ENCODE measurements around the gene NTNG2.
A peak's percentile ranks its signal among the peaks of the same experiment; 100 is the strongest.

NTNG2 gene

GRCh38 chr9:132230605-132231004 is 68.7 kb downstream of the NTNG2 start:
- no peaks in the 10 kb centered on the region for H3K9me3 ChIP-seq (ENCODE audit: control insufficient read depth, low read length)
- H3K27me3 ChIP-seq (replicated peaks; ENCODE audit: control insufficient read depth, insufficient read depth, low read length, poor library complexity, severe bottlenecking), result peaks cover 6% of the 10 kb centered on the region
- no peaks in the 10 kb centered on the region for H3K4me1 ChIP-seq (ENCODE audit: control insufficient read depth, insufficient read depth, low read length, poor library complexity, severe bottlenecking)
- no peak overlapping the region for H3K27ac ChIP-seq (ENCODE audit: insufficient read depth, low read length, poor library complexity, severe bottlenecking)
- no peak for DNase-seq
- H3K4me3 ChIP-seq (ENCODE audit: insufficient read depth, low read depth, low read length, poor library complexity, severe bottlenecking), result no peak overlapping the region
- H3K36me3 ChIP-seq (ENCODE audit: control insufficient read depth, insufficient read depth, low read length), result no peaks in the 10 kb centered on the region

- no peak for DNase-seq
- Histone ChIP-seq H3K4me3 (ENCODE audit: insufficient read depth, low read depth, low read length, poor library complexity, severe bottlenecking) (no peak overlapping the region), H3K36me3 (ENCODE audit: control insufficient read depth, insufficient read depth, low read length) (no peaks in the 10 kb centered on the region), H3K27ac (ENCODE audit: insufficient read depth, low read length, poor library complexity, severe bottlenecking) (no peak overlapping the region), H3K4me1 (ENCODE audit: control insufficient read depth, insufficient read depth, low read length, poor library complexity, severe bottlenecking) (no peaks in the 10 kb centered on the region), H3K9me3 (ENCODE audit: control insufficient read depth, low read length) (no peaks in the 10 kb centered on the region), H3K27me3 (replicated peaks; ENCODE audit: control insufficient read depth, insufficient read depth, low read length, poor library complexity, severe bottlenecking) (peaks cover 6% of the 10 kb centered on the region)
Observed at GRCh38 chr9:132231019-132231701, 69.3 kb downstream of the NTNG2 start.

GRCh38 chr9:132232522-132232921 is 70.7 kb downstream of the NTNG2 start:
- H3K27ac ChIP-seq (ENCODE audit: insufficient read depth, low read length, poor library complexity, severe bottlenecking), result no peak overlapping the region
- H3K27me3 ChIP-seq (replicated peaks; ENCODE audit: control insufficient read depth, insufficient read depth, low read length, poor library complexity, severe bottlenecking), result peaks cover 6% of the 10 kb centered on the region
- H3K36me3 ChIP-seq (ENCODE audit: control insufficient read depth, insufficient read depth, low read length), result no peaks in the 10 kb centered on the region
- H3K4me1 ChIP-seq (ENCODE audit: control insufficient read depth, insufficient read depth, low read length, poor library complexity, severe bottlenecking), result no peaks in the 10 kb centered on the region
- H3K9me3 ChIP-seq (ENCODE audit: control insufficient read depth, low read length), result no peaks in the 10 kb centered on the region
- H3K4me3 ChIP-seq (ENCODE audit: insufficient read depth, low read depth, low read length, poor library complexity, severe bottlenecking), result no peak overlapping the region
- no peak for DNase-seq

- H3K4me1 ChIP-seq (ENCODE audit: control insufficient read depth, insufficient read depth, low read length, poor library complexity, severe bottlenecking), result no peaks in the 10 kb centered on the region
Observed at GRCh38 chr9:132233138-132233537, 71.3 kb downstream of the NTNG2 start.

GRCh38 chr9:132234535-132234934 is 72.7 kb downstream of the NTNG2 start:
- no peak overlapping the region for H3K27ac ChIP-seq (ENCODE audit: insufficient read depth, low read length, poor library complexity, severe bottlenecking)
- H3K4me3 ChIP-seq (ENCODE audit: insufficient read depth, low read depth, low read length, poor library complexity, severe bottlenecking), result no peak overlapping the region
- DNase-seq, result no peak
- H3K4me1 ChIP-seq (ENCODE audit: control insufficient read depth, insufficient read depth, low read length, poor library complexity, severe bottlenecking), result no peaks in the 10 kb centered on the region
- H3K36me3 ChIP-seq (ENCODE audit: control insufficient read depth, insufficient read depth, low read length), result no peaks in the 10 kb centered on the region
- peaks cover 6% of the 10 kb centered on the region for H3K27me3 ChIP-seq (replicated peaks; ENCODE audit: control insufficient read depth, insufficient read depth, low read length, poor library complexity, severe bottlenecking)
- H3K9me3 ChIP-seq (ENCODE audit: control insufficient read depth, low read length), result no peaks in the 10 kb centered on the region

More at GRCh38 chr9:132233138-132233537, 71.3 kb downstream of the NTNG2 start:
- no peak for DNase-seq
- Histone ChIP-seq H3K27ac (ENCODE audit: insufficient read depth, low read length, poor library complexity, severe bottlenecking) (no peak overlapping the region), H3K4me3 (ENCODE audit: insufficient read depth, low read depth, low read length, poor library complexity, severe bottlenecking) (no peak overlapping the region), H3K9me3 (ENCODE audit: control insufficient read depth, low read length) (no peaks in the 10 kb centered on the region), H3K36me3 (ENCODE audit: control insufficient read depth, insufficient read depth, low read length) (no peaks in the 10 kb centered on the region), H3K27me3 (replicated peaks; ENCODE audit: control insufficient read depth, insufficient read depth, low read length, poor library complexity, severe bottlenecking) (peaks cover 6% of the 10 kb centered on the region)

- H3K4me3 ChIP-seq (ENCODE audit: insufficient read depth, low read depth, low read length, poor library complexity, severe bottlenecking), result no peak overlapping the region
Observed at GRCh38 chr9:132235125-132235524, 73.3 kb downstream of the NTNG2 start.

GRCh38 chr9:132235894-132236661 is 74.2 kb downstream of the NTNG2 start:
- peaks cover 6% of the 10 kb centered on the region for H3K4me1 ChIP-seq (ENCODE audit: control insufficient read depth, insufficient read depth, low read length, poor library complexity, severe bottlenecking)
- H3K27me3 ChIP-seq (replicated peaks; ENCODE audit: control insufficient read depth, insufficient read depth, low read length, poor library complexity, severe bottlenecking), result peaks cover 6% of the 10 kb centered on the region
- DNase-seq, result peak; percentile 50 to 65 (median 51)
- H3K36me3 ChIP-seq (ENCODE audit: control insufficient read depth, insufficient read depth, low read length), result no peaks in the 10 kb centered on the region
- no peak overlapping the region for H3K4me3 ChIP-seq (ENCODE audit: insufficient read depth, low read depth, low read length, poor library complexity, severe bottlenecking)
- no peaks in the 10 kb centered on the region for H3K9me3 ChIP-seq (ENCODE audit: control insufficient read depth, low read length)
- no peak overlapping the region for H3K27ac ChIP-seq (ENCODE audit: insufficient read depth, low read length, poor library complexity, severe bottlenecking)

More at GRCh38 chr9:132235125-132235524, 73.3 kb downstream of the NTNG2 start:
- Histone ChIP-seq H3K9me3 (ENCODE audit: control insufficient read depth, low read length) (no peaks in the 10 kb centered on the region), H3K27me3 (replicated peaks; ENCODE audit: control insufficient read depth, insufficient read depth, low read length, poor library complexity, severe bottlenecking) (peaks cover 6% of the 10 kb centered on the region), H3K36me3 (ENCODE audit: control insufficient read depth, insufficient read depth, low read length) (no peaks in the 10 kb centered on the region), H3K27ac (ENCODE audit: insufficient read depth, low read length, poor library complexity, severe bottlenecking) (no peak overlapping the region), H3K4me1 (ENCODE audit: control insufficient read depth, insufficient read depth, low read length, poor library complexity, severe bottlenecking) (no peaks in the 10 kb centered on the region)
- DNase-seq, result no peak

GRCh38 chr9:132236662-132237311 is 74.9 kb downstream of the NTNG2 start:
- Histone ChIP-seq H3K27me3 (replicated peaks; ENCODE audit: control insufficient read depth, insufficient read depth, low read length, poor library complexity, severe bottlenecking) (peaks cover 6% of the 10 kb centered on the region), H3K9me3 (ENCODE audit: control insufficient read depth, low read length) (no peaks in the 10 kb centered on the region), H3K36me3 (ENCODE audit: control insufficient read depth, insufficient read depth, low read length) (no peaks in the 10 kb centered on the region), H3K4me3 (ENCODE audit: insufficient read depth, low read depth, low read length, poor library complexity, severe bottlenecking) (no peak overlapping the region), H3K27ac (ENCODE audit: insufficient read depth, low read length, poor library complexity, severe bottlenecking) (no peak overlapping the region), H3K4me1 (ENCODE audit: control insufficient read depth, insufficient read depth, low read length, poor library complexity, severe bottlenecking) (peaks cover 6% of the 10 kb centered on the region)
- DNase-seq, result no peak

GRCh38 chr9:132237481-132237880 is 75.6 kb downstream of the NTNG2 start:
- H3K4me1 ChIP-seq (ENCODE audit: control insufficient read depth, insufficient read depth, low read length, poor library complexity, severe bottlenecking), result peaks cover 6% of the 10 kb centered on the region
- no peak for DNase-seq
- no peak overlapping the region for H3K4me3 ChIP-seq (ENCODE audit: insufficient read depth, low read depth, low read length, poor library complexity, severe bottlenecking)
- H3K27ac ChIP-seq (ENCODE audit: insufficient read depth, low read length, poor library complexity, severe bottlenecking), result no peak overlapping the region
- no peaks in the 10 kb centered on the region for H3K9me3 ChIP-seq (ENCODE audit: control insufficient read depth, low read length)
- no peaks in the 10 kb centered on the region for H3K36me3 ChIP-seq (ENCODE audit: control insufficient read depth, insufficient read depth, low read length)
- peaks cover 2% of the 10 kb centered on the region for H3K27me3 ChIP-seq (replicated peaks; ENCODE audit: control insufficient read depth, insufficient read depth, low read length, poor library complexity, severe bottlenecking)
